ENCODE measurements around the gene METRNL. TPM values are rescaled to one million over a fixed set of nuclear protein-coding genes. Genes with fewer than 3 reads are reported as not detected.
"Not testable (repeated sequence)": the region's sequence is repeated elsewhere in the genome, so short reads cannot be mapped to it uniquely, and the experiment has no call there.

The METRNL gene
- total RNA-seq, 1 donor from 2014 or later, result 50.8 TPM

DNA sequence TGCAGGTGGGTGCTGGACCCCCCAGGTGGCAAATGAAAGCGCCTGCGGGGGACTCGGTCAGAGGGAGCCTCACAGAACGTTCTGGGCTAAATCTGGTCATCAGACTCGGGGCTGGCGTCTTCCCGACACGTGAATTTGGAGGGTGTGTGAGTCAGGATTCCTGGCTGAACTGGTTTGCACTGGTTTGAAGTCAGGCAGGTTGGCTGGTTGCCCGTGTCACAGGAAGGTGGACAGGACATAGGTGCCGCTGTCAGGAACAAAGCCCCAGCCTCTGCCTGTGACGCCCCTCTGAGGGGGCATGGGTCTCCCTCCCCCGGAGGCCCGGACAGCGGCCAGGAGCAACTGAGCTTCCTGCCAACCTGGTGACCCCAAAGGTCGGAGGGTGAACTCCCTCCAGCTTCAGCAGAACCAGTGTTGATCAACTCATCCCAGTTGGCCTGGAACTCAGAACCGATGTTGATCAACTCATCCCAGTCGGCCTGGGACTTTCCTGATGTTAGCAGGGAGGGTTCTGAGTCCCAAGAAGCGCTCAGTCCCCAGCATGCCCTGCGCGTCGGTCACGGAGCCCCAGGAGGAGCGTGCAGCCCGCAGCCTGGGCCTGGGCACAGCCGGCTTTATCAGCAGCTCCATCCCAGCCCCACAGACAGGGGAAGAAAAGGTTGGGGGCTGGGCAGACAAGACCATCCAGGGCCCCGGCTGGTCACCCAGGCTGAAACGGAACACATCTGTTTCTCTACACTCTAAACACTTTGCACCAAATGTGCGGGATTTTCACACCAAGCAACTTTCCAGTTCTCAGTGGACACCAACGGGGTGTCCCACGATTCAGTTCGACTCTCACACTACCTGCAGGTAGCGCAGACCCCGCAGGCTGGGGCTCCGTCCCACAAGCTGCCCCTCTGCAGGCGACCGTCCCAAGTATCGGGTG, 14.4 kb upstream of the METRNL start:
- Histone ChIP-seq H3K27me3 (ENCODE audit: control insufficient read depth, insufficient read depth, low read length) (no peaks in the 10 kb centered on the region), H3K4me3 (ENCODE audit: low read depth, low read length) (no peak overlapping the region), H3K36me3 (ENCODE audit: control insufficient read depth, insufficient read depth, low read length) (no peaks in the 10 kb centered on the region)
- TF ChIP-seq, protein P1, sequence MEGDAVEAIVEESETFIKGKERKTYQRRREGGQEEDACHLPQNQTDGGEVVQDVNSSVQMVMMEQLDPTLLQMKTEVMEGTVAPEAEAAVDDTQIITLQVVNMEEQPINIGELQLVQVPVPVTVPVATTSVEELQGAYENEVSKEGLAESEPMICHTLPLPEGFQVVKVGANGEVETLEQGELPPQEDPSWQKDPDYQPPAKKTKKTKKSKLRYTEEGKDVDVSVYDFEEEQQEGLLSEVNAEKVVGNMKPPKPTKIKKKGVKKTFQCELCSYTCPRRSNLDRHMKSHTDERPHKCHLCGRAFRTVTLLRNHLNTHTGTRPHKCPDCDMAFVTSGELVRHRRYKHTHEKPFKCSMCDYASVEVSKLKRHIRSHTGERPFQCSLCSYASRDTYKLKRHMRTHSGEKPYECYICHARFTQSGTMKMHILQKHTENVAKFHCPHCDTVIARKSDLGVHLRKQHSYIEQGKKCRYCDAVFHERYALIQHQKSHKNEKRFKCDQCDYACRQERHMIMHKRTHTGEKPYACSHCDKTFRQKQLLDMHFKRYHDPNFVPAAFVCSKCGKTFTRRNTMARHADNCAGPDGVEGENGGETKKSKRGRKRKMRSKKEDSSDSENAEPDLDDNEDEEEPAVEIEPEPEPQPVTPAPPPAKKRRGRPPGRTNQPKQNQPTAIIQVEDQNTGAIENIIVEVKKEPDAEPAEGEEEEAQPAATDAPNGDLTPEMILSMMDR (IDR thresholded peaks at IDR 0.05; ENCODE audit: insufficient read depth, low read length, severe bottlenecking), result no peak
- peak; percentile 58 for DNase-seq (ENCODE audit: low read depth)
- FAIRE-seq, result no peak

DNA sequence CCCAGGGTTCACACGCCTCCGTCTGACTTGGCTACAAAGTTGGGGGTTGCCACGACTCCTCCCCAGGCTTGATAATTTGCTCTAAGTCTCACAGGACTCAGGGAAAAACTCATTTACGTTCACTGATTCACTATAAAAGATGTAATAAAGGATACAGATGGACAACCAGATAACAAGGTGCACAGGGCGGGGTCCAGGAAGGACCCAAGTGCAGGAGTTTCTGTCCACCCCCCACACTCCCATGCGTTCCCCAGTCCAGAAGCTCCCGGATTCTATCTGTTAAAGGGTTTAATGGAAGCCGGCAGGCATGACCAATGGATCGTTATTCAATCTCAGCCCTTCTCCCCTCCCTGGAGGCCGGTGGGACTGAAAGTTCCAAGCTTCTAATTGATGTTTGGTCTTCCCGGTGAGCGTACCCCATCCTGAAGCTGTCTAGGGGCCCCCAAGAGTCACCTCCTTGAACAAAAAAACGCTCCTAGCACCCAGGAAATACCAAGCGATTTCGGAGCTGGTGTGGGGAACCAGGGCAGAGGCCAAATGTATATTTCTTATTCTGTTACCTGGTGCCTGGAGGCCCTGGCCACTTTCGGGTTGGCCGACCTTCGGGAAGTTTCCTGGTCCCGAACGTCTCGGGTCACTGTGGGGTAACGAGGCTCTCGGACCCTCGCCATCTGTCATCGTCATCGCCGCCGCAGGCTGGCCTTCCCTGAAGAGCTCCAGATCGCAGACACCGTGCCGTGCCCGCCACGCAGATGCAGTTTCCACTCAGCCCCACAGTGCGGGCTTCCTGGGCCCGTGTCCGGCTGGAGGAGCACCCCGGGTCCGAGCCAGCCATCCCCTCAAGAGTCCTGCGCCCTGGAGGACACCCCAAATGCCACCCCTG, 13.5 kb upstream of the METRNL start:
- TF ChIP-seq, protein P1 (IDR thresholded peaks at IDR 0.05; ENCODE audit: insufficient read depth, low read length, severe bottlenecking), result no peak
- DNase-seq (ENCODE audit: low read depth), result no peak
- Histone ChIP-seq H3K27me3 (ENCODE audit: control insufficient read depth, insufficient read depth, low read length) (no peaks in the 10 kb centered on the region), H3K4me3 (ENCODE audit: low read depth, low read length) (no peak overlapping the region), H3K36me3 (ENCODE audit: control insufficient read depth, insufficient read depth, low read length) (no peaks in the 10 kb centered on the region)
- no peak for FAIRE-seq

DNA sequence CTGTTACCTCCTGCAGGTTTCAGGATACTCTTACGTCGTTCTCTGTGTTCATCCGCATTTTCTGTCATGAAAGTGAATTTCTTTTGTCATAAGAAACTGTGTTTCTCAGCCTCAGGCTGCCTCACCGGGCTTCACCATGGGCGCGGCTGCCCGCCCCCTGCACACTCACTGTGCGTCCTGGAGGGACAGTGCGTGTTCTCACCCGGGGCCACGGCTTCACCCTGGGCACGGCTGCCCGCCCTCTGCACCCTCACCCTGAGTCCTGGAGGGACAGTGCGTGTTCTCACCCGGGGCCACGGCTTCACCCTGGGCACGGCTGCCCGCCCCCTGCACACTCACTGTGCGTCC, 12.9 kb upstream of the METRNL start:
- H3K36me3 ChIP-seq (ENCODE audit: control insufficient read depth, insufficient read depth, low read length); DNase-seq (ENCODE audit: low read depth); H3K4me3 ChIP-seq (ENCODE audit: low read depth, low read length); H3K27me3 ChIP-seq (ENCODE audit: control insufficient read depth, insufficient read depth, low read length); FAIRE-seq: not testable (repeated sequence)

DNA sequence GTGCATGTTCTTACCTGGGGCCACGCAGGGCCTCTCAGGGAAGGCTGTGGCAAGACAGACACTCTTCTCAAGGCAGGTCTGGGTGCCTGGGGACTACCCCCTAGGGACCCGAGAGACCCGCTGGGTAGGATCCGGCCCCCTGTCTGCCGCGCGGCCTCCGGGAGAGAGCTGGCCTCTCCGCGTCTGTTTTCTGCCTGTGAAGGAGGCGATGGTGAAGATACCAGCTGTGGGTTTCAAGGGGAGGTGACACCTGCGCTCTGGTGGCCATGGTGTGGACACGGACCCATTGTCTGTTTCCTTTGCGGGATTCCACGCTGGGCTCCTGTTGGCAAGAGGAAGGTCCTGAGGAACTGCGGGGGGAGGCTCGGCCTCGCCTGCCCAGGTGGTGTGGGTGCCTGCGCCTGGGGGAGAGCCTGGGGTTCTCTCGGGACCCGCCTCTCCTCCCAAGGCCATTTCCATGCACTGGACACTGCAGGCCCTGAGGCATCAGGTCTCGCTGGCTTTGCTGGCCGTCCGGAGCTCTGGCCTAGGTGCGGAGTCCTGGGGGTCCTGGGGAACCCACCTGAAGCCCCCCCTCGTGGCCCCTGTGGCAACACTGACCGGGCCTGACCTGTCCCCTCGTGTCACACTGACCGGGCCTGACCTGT, 12.2 kb upstream of the METRNL start:
- TF ChIP-seq, protein P1 (IDR thresholded peaks at IDR 0.05; ENCODE audit: insufficient read depth, low read length, severe bottlenecking), result no peak
- no peaks in the 10 kb centered on the region for H3K36me3 ChIP-seq (ENCODE audit: control insufficient read depth, insufficient read depth, low read length)
- DNase-seq (ENCODE audit: low read depth) (no peak), FAIRE-seq (no peak)
- H3K4me3 ChIP-seq (ENCODE audit: low read depth, low read length), result no peak overlapping the region
- no peaks in the 10 kb centered on the region for H3K27me3 ChIP-seq (ENCODE audit: control insufficient read depth, insufficient read depth, low read length)

DNA sequence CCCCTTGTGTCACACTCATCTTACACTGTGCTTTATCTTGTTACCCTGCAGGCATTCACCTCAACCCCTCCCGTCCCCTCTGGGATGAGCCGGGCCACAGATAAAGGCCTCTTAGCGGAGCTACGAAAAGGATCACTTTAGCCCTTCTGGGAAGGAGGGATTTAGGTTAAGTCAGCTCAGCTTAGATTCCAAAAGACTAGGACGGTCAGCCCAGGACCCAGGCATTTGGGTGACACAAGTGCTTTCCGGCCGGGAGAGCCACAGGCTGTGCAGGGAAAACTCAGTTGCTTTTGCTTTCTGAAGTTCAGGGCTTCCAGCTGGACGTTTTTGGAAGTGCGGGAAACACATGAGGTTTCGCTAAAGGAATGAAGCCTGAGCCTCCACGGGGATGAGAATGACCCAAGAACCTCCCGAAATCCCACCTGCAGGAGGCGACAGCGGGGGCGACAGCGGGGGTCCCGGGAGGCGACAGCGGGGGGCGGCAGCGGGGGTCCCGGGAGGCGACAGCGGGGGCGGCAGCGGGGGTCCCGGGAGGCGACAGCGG, 11.6 kb upstream of the METRNL start:
- Histone ChIP-seq H3K27me3 (ENCODE audit: control insufficient read depth, insufficient read depth, low read length) (no peaks in the 10 kb centered on the region), H3K4me3 (ENCODE audit: low read depth, low read length) (no peak overlapping the region), H3K36me3 (ENCODE audit: control insufficient read depth, insufficient read depth, low read length) (no peaks in the 10 kb centered on the region)
- DNase-seq (ENCODE audit: low read depth) (no peak), FAIRE-seq (no peak)
- TF ChIP-seq, protein P1 (IDR thresholded peaks at IDR 0.05; ENCODE audit: insufficient read depth, low read length, severe bottlenecking), result no peak
